Left lung (tissue), 10 donors: ENCODE measurements around the gene CORO1C. TPM values are rescaled to one million over a fixed set of nuclear protein-coding genes. Genes with fewer than 3 reads are reported as not detected.
A peak's percentile ranks its signal among the peaks of the same experiment; 100 is the strongest.

Experiments used
- ATAC-seq: fragments of 200-7000 bp; cut with Tn5 transposase; one replicate; pipeline ENCODE4 v1.9.1; 2020; ENCODE audit warnings: moderate library complexity
- DNase-seq, 4 donors: peaks; one replicate each; pipeline ENCODE4 v3.0.0-alpha.2; 2013 to 2020
- H3K27ac ChIP-seq, 2 donors: fragments of 200-600 bp; sonication (generic) in 1 of 2; one replicate each; pipeline versions ENCODE4 v1.5.0 to v1.8.0; 2020 to 2021
- H3K27me3 ChIP-seq, 2 donors: fragments of 200-600 bp; sonication (generic) in 1 of 2; one replicate each; pipeline versions ENCODE4 v1.5.0 to v1.8.0; 2020 to 2021
- H3K36me3 ChIP-seq, 2 donors: fragments of 200-600 bp; sonication (generic) in 1 of 2; one replicate each; pipeline versions ENCODE4 v1.5.0 to v1.8.0; 2020 to 2021
- H3K4me1 ChIP-seq, 2 donors: fragments of 200-600 bp; one replicate each; pipeline ENCODE4 v1.8.0; 2021
- H3K4me3 ChIP-seq, 2 donors: fragments of 200-600 bp; sonication (generic) in 1 of 2; one replicate each; pipeline versions ENCODE4 v1.5.0 to v1.8.0; 2020 to 2021; ENCODE audit warnings: mild to moderate bottlenecking in 1 of 2
- H3K9me3 ChIP-seq, 2 donors: fragments of 200-600 bp; sonication (generic) in 1 of 2; one replicate each; pipeline versions ENCODE4 v1.5.0 to v1.8.0; 2020 to 2021
- intact Hi-C, 2 donors: fragments of 100-400 bp; cut with DNase I; formaldehyde crosslinking; loops; one replicate each; pipeline versions ENCODE4 v1.11.2 to v1.14.2; 2022
- polyA plus RNA-seq, 6 donors: library from polyadenylated mRNA; unstranded; fragments of 120-200 nt; gene quantifications; one replicate each; pipeline ENCODE4 v1.2.1, GENCODE V29; 2013; ENCODE audit not compliant: insufficient read length in 6 of 6
- total RNA-seq, 2 donors: library from RNA; stranded (reverse); fragmentation: NEBNext Ultra II Directional; extraction: Animal tissue kit (Norgen Biotek cat#: 25700); gene quantifications; one replicate each; pipeline ENCODE4 v1.2.1, GENCODE V29; 2021
- TF ChIP-seq, protein P1 (sequence below), 2 donors: fragments of 200-600 bp; sonication (generic) in 1 of 2; IDR thresholded peaks; one replicate each; pipeline versions ENCODE4 v1.5.0 to v1.8.0; 2021; ENCODE audit warnings: antibody characterized with exemption in 2 of 2
- donor health status: DM: no; HTN: yes; CAD: no.
- donor health status: DM: no; HTN: no; CAD: no.

Gene CORO1C
- total and polyA plus RNA-seq, 8 donors: 77.7 to 282 (median 85.9) TPM

GRCh38 chr12:108610856-108611605 is 120.3 kb downstream of the CORO1C start:
- Histone ChIP-seq H3K4me3 (no peak overlapping the region), H3K9me3 (peaks cover 0 to 4% of the 10 kb centered on the region in 2 donors), H3K4me1 (peaks cover 0 to 31% of the 10 kb centered on the region in 2 donors), H3K27ac (no peak overlapping the region), H3K27me3 (peaks cover 0 to 4% of the 10 kb centered on the region in 2 donors), H3K36me3 (no peaks in the 10 kb centered on the region)
- intact Hi-C loops: no loop called here
- ATAC-seq: no peak
- TF ChIP-seq, protein P1, sequence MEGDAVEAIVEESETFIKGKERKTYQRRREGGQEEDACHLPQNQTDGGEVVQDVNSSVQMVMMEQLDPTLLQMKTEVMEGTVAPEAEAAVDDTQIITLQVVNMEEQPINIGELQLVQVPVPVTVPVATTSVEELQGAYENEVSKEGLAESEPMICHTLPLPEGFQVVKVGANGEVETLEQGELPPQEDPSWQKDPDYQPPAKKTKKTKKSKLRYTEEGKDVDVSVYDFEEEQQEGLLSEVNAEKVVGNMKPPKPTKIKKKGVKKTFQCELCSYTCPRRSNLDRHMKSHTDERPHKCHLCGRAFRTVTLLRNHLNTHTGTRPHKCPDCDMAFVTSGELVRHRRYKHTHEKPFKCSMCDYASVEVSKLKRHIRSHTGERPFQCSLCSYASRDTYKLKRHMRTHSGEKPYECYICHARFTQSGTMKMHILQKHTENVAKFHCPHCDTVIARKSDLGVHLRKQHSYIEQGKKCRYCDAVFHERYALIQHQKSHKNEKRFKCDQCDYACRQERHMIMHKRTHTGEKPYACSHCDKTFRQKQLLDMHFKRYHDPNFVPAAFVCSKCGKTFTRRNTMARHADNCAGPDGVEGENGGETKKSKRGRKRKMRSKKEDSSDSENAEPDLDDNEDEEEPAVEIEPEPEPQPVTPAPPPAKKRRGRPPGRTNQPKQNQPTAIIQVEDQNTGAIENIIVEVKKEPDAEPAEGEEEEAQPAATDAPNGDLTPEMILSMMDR (IDR thresholded peaks at IDR 0.05): no peak
- DNase-seq: peak in 1 of 4 donors; percentile 67

GRCh38 chr12:108610336-108610815 is 120.9 kb downstream of the CORO1C start:
- no peaks in the 10 kb centered on the region for H3K9me3 ChIP-seq
- intact Hi-C loops: no loop called here
- ATAC-seq (no peak), DNase-seq (peak in 1 of 4 donors; percentile 11)
- no peak overlapping the region for H3K27ac ChIP-seq
- no peaks in the 10 kb centered on the region for H3K36me3 ChIP-seq
- H3K4me1 ChIP-seq: peaks cover 0 to 31% of the 10 kb centered on the region in 2 donors
- H3K27me3 ChIP-seq: peaks cover 0 to 4% of the 10 kb centered on the region in 2 donors
- TF ChIP-seq, protein P1 (IDR thresholded peaks at IDR 0.05): no peak
- H3K4me3 ChIP-seq: no peak overlapping the region

DNA sequence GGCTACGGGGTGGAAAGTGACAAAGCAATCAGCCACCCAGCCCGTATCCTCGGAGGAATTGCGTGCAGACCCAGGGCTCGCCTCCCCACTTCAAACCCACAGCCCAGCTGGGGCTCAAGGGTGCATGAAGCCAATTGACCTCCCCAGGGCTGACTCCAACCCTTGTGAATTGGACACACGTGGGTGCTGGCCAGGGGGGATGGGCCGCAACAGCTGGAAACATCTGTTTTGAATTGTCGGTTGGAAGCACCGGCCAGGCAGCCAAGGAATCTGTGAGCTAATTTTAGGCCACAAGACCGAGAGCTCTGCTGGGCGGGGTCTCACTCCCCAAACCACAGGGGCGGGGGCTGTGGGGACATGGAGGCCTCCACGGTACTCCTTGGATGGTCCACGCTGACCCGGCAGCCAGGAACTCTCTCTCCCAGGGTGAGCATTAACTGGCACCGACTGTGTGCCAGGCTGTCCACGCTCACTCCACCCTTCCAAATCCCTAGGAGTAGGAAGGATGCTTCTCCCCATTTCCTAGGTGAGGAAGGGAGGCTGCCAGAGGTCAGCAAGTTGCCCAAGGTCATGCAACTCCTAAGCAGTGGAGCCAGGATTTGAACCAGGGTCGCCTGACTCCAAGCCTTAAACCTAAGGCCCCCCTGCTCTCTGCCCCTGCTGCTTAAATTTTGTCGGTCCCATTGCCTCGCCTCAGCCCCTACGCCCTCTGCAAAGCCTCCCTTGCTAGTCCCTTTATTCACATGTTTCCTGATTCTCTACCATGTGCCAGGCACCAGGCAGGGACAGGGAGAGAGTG is 121.6 kb downstream of the CORO1C start:
- DNase-seq (peak; percentile 77 to 96 (median 85)), ATAC-seq (peak; percentile 63)
- no peaks in the 10 kb centered on the region for H3K36me3 ChIP-seq
- peaks cover 0 to 31% of the 10 kb centered on the region in 2 donors for H3K4me1 ChIP-seq
- TF ChIP-seq, protein P1 (IDR thresholded peaks at IDR 0.05): no peak
- peaks cover 0 to 4% of the 10 kb centered on the region in 2 donors for H3K27me3 ChIP-seq
- H3K4me3 ChIP-seq: no peak overlapping the region
- no peak overlapping the region for H3K27ac ChIP-seq
- intact Hi-C loops: no loop called here
- no peaks in the 10 kb centered on the region for H3K9me3 ChIP-seq

DNA sequence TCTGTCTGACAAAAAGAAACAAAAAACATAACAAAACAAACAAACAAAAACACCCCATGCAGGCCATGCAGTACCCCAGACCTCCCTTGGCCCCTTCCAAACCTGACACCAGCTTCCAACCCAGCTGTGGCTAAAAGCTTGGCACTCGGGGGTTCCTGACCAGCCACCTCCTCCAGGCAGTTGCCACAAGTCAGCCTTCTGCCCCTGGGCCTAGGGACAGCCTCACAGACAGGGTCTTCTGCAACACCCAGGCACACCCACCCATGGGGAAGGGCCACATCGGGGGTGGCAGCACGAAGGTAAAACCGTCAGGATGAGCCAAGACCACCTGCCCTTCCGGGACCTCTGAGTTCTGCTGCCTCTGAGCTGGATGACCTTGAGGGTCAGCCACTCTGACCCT is 122.7 kb downstream of the CORO1C start:
- intact Hi-C loops: no loop called here
- H3K4me1 ChIP-seq: peaks cover 0 to 22% of the 10 kb centered on the region in 2 donors
- H3K27ac ChIP-seq: no peak overlapping the region
- peaks cover 0 to 4% of the 10 kb centered on the region in 2 donors for H3K27me3 ChIP-seq
- TF ChIP-seq, protein P1 (IDR thresholded peaks at IDR 0.05): no peak
- ATAC-seq: no peak
- DNase-seq: no peak
- H3K36me3 ChIP-seq: no peaks in the 10 kb centered on the region
- H3K4me3 ChIP-seq: no peak overlapping the region
- H3K9me3 ChIP-seq: no peaks in the 10 kb centered on the region
